ENCODE data around the gene DSP. TPM values are rescaled to one million over a fixed set of nuclear protein-coding genes. Genes with fewer than 3 reads are reported as not detected.

Gene DSP
- total RNA-seq, 2 experiments from 2014 or later: 0.22 TPM; not detected in 1

- CTCF ChIA-PET: interaction anchor here (1.5 kb wide), 1 partner anchor 14 kb away, joined by 5 read pairs; no protein-coding TSS in a partner anchor
- Mint-ChIP-seq H3K9me3 (no peaks in the 10 kb centered on the region), H3K27ac (peak within 1 kb of the TSS; percentile 91), H3K27me3 (ENCODE audit: low read depth) (no peaks in the 10 kb centered on the region), H3K4me1 (ENCODE audit: low read depth) (peaks cover 39% of the 10 kb centered on the region), H3K4me3 (peak within 1 kb of the TSS; percentile 95), H3K36me3 (ENCODE audit: low read depth) (peaks cover 8% of the 10 kb centered on the region)
- intact Hi-C loops (cut with micrococcal nuclease): loop anchor here (1.0 to 2.0 kb wide), 6 partner anchors 14 to 845 kb away; partner anchors contain the start of genes CAGE1, EEF1E1, RIOK1 and SLC35B3
- DNase-seq: peak; percentile 96
These were observed 48.8 kb downstream of the DSP start, which contains the start of gene SNRNP48 for GRCh38 chr6:7589949-7590917. TSS of gene SNRNP48 (plus strand) at chr6:7590198. CDS start at chr6:7590258, 60 bp downstream.

- no peak for DNase-seq
- CTCF ChIA-PET: interaction anchor here (1.5 kb wide), 1 partner anchor 13 kb away, joined by 5 read pairs; no protein-coding TSS in a partner anchor
- Mint-ChIP-seq H3K27me3 (ENCODE audit: low read depth) (no peaks in the 10 kb centered on the region), H3K9me3 (no peaks in the 10 kb centered on the region), H3K4me1 (ENCODE audit: low read depth) (peaks cover 39% of the 10 kb centered on the region), H3K4me3 (peak overlapping the region; percentile 95), H3K36me3 (ENCODE audit: low read depth) (peaks cover 9% of the 10 kb centered on the region), H3K27ac (peak overlapping the region; percentile 44)
- intact Hi-C loops (cut with micrococcal nuclease): loop anchor here (1.0 to 2.0 kb wide), 6 partner anchors 13 to 844 kb away; partner anchors contain the start of genes CAGE1, EEF1E1, RIOK1 and SLC35B3
These were observed 49.4 kb downstream of the DSP start for GRCh38 chr6:7590918-7591302.

- Mint-ChIP-seq H3K9me3 (no peaks in the 10 kb centered on the region), H3K27me3 (ENCODE audit: low read depth) (no peaks in the 10 kb centered on the region), H3K36me3 (ENCODE audit: low read depth) (peaks cover 15% of the 10 kb centered on the region), H3K4me1 (ENCODE audit: low read depth) (peaks cover 39% of the 10 kb centered on the region), H3K4me3 (peak overlapping the region; percentile 14), H3K27ac (no peak overlapping the region)
- CTCF ChIA-PET: interaction anchor here (0.6 kb wide), 1 partner anchor 1634 kb away, joined by 5 read pairs; no protein-coding TSS in a partner anchor
- intact Hi-C loops (cut with micrococcal nuclease): loop anchor here (2.0 kb wide), 2 partner anchors 49 to 843 kb away; partner anchors contain the start of gene SLC35B3
- DNase-seq: no peak
These were observed 50.3 kb downstream of the DSP start for GRCh38 chr6:7591770-7592169.

GRCh38 chr6:7593229-7593628 is 51.8 kb downstream of the DSP start:
- Mint-ChIP-seq H3K27ac (no peak overlapping the region), H3K36me3 (ENCODE audit: low read depth) (peaks cover 19% of the 10 kb centered on the region), H3K9me3 (no peaks in the 10 kb centered on the region), H3K4me1 (ENCODE audit: low read depth) (peaks cover 34% of the 10 kb centered on the region), H3K4me3 (no peak overlapping the region), H3K27me3 (ENCODE audit: low read depth) (no peaks in the 10 kb centered on the region)
- CTCF ChIA-PET: no interaction called here
- DNase-seq: no peak
- intact Hi-C loops (cut with micrococcal nuclease): no loop called here

GRCh38 chr6:7594579-7595125 is 53.2 kb downstream of the DSP start:
- CTCF ChIA-PET: interaction anchor here (0.5 to 0.8 kb wide), 2 partner anchors 205 to 696 kb away, joined by 3 to 4 read pairs; partner anchors contain the start of genes CAGE1 and RIOK1
- Mint-ChIP-seq H3K36me3 (ENCODE audit: low read depth) (peaks cover 21% of the 10 kb centered on the region), H3K9me3 (no peaks in the 10 kb centered on the region), H3K27me3 (ENCODE audit: low read depth) (no peaks in the 10 kb centered on the region), H3K27ac (no peak overlapping the region), H3K4me3 (no peak overlapping the region), H3K4me1 (ENCODE audit: low read depth) (peaks cover 26% of the 10 kb centered on the region)
- no peak for DNase-seq
- intact Hi-C loops (cut with micrococcal nuclease): no loop called here

- CTCF ChIA-PET: interaction anchor here (0.6 to 1.1 kb wide), 5 partner anchors 11 to 329 kb away, joined by 3 to 5 read pairs (median 4); partner anchors contain the start of gene SNRNP48
- Mint-ChIP-seq H3K4me1 (ENCODE audit: low read depth) (peaks cover 19% of the 10 kb centered on the region), H3K27me3 (ENCODE audit: low read depth) (no peaks in the 10 kb centered on the region), H3K9me3 (no peaks in the 10 kb centered on the region), H3K36me3 (ENCODE audit: low read depth) (peaks cover 42% of the 10 kb centered on the region), H3K27ac (peak overlapping the region; percentile 54), H3K4me3 (no peak overlapping the region)
- DNase-seq: no peak
- intact Hi-C loops (cut with micrococcal nuclease): loop anchor here (1.0 to 5.0 kb wide), 2 partner anchors 14 to 322 kb away; partner anchors contain the start of gene SNRNP48
These were observed 62.5 kb downstream of the DSP start for GRCh38 chr6:7604003-7604402.

GRCh38 chr6:7604506-7604905 is 63.0 kb downstream of the DSP start:
- Mint-ChIP-seq H3K36me3 (ENCODE audit: low read depth) (peaks cover 42% of the 10 kb centered on the region), H3K9me3 (no peaks in the 10 kb centered on the region), H3K27me3 (ENCODE audit: low read depth) (no peaks in the 10 kb centered on the region), H3K4me3 (no peak overlapping the region), H3K4me1 (ENCODE audit: low read depth) (peaks cover 19% of the 10 kb centered on the region), H3K27ac (no peak overlapping the region)
- no peak for DNase-seq
- intact Hi-C loops (cut with micrococcal nuclease): loop anchor here (1.0 to 5.0 kb wide), 2 partner anchors 14 to 322 kb away; partner anchors contain the start of gene SNRNP48
- CTCF ChIA-PET: interaction anchor here (0.6 to 1.1 kb wide), 3 partner anchors 11 to 328 kb away, joined by 3 to 5 read pairs (median 3); partner anchors contain the start of gene SNRNP48

- Mint-ChIP-seq H3K36me3 (ENCODE audit: low read depth) (peaks cover 6% of the 10 kb centered on the region), H3K27me3 (ENCODE audit: low read depth) (no peaks in the 10 kb centered on the region), H3K9me3 (no peaks in the 10 kb centered on the region), H3K4me3 (no peak overlapping the region), H3K27ac (no peak overlapping the region), H3K4me1 (ENCODE audit: low read depth) (peaks cover 14% of the 10 kb centered on the region)
- DNase-seq: peak; percentile 58
- CTCF ChIA-PET: interaction anchor here (0.5 to 3.0 kb wide), 21 partner anchors 11 to 881 kb away, joined by 3 to 23 read pairs (median 3); partner anchors contain the start of genes CAGE1 and RIOK1
- intact Hi-C loops (cut with micrococcal nuclease): loop anchor here (1.0 to 2.0 kb wide), 8 partner anchors 107 to 939 kb away; partner anchors contain the start of genes CAGE1 and RIOK1
These were observed 74.3 kb downstream of the DSP start for GRCh38 chr6:7615611-7616383.

- DNase-seq: peak; percentile 47
- H3K4me1 Mint-ChIP-seq (ENCODE audit: low read depth): peaks cover 14% of the 10 kb centered on the region
- no peaks in the 10 kb centered on the region for H3K27me3 Mint-ChIP-seq (ENCODE audit: low read depth)
- H3K4me3 Mint-ChIP-seq: no peak overlapping the region
- intact Hi-C loops (cut with micrococcal nuclease): loop anchor here (2.0 kb wide), 2 partner anchors 105 to 601 kb away; no protein-coding TSS in a partner anchor
- peaks cover under 1% of the 10 kb centered on the region for H3K36me3 Mint-ChIP-seq (ENCODE audit: low read depth)
- CTCF ChIA-PET: interaction anchor here (0.7 to 1.5 kb wide), 2 partner anchors 20 to 344 kb away, joined by 3 to 5 read pairs; no protein-coding TSS in a partner anchor
- H3K9me3 Mint-ChIP-seq: no peaks in the 10 kb centered on the region
- H3K27ac Mint-ChIP-seq: no peak overlapping the region
These were observed 76.6 kb downstream of the DSP start for GRCh38 chr6:7617801-7618764.

- DNase-seq: no peak
- intact Hi-C loops (cut with micrococcal nuclease): no loop called here
- no peaks in the 10 kb centered on the region for H3K9me3 Mint-ChIP-seq
- H3K4me1 Mint-ChIP-seq (ENCODE audit: low read depth): peaks cover 5% of the 10 kb centered on the region
- no peak overlapping the region for H3K27ac Mint-ChIP-seq
- H3K36me3 Mint-ChIP-seq (ENCODE audit: low read depth): no peaks in the 10 kb centered on the region
- CTCF ChIA-PET: no interaction called here
- no peak overlapping the region for H3K4me3 Mint-ChIP-seq
- H3K27me3 Mint-ChIP-seq (ENCODE audit: low read depth): peaks cover 5% of the 10 kb centered on the region
These were observed 80.3 kb downstream of the DSP start for GRCh38 chr6:7621761-7622160.

All from activated naive CD4-positive, alpha-beta T cell treated with anti-CD3 and anti-CD28 coated beads for 36 hours (primary cell).